ENCODE measurements around the gene FAT3.
A peak's percentile ranks its signal among the peaks of the same experiment; 100 is the strongest.

FAT3 gene

DNA sequence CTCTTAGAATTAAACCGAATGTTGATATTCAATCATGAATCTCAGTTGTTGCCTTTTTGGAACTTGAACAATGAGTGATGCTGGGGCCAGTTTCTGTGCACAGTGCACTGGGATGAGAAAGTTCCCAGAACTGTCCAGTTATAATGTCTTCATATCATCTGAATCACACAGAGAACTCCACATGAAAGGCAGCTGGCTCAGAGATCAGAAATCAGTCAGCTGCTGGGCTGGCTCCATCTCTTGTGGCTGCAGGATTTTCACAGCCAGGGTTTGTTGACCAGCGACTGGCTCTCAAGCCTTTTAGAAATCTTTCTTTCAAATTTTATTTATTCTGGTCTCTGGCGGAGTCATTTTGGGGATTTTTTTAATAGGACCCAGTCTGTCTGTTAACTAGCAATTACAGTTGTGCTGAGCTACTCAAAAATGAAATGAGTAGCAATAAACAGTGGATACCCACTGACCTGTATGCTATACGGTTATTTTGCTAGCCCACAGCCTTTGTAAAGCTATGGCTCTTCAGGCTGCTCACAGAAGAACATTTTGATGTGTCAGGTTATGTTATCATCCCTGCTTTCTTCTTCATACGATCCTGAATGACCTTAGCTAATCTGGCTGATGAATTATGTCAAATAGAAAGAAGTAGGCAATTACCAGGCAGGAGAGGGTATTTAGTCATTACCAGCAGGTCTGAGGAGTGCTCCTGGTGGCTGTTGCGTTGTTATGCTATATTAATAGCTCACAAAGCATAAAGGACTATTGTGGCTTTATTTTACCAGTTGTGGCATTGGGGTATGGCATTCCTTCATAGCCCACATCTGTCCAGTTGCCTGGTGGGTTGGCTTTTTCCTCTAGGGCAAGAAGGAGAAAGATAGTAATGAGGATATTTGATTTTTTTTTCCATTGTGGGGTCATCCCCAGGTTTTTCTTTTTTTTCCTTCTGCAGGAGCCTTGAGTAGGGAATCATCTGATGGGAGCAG lies 3.6 kb downstream of the FAT3 start:
- Histone ChIP-seq H3K9me3 (ENCODE audit: control insufficient read depth, insufficient read depth, low read length) (no peaks in the 10 kb centered on the region), H3K9ac (ENCODE audit: low read depth, low read length) (no peak overlapping the region), H3K27me3 (ENCODE audit: control insufficient read depth, insufficient read depth, low read length) (peaks cover 27% of the 10 kb centered on the region), H3K4me3 (ENCODE audit: low read depth, low read length) (peak overlapping the region; percentile 88; the same call in 1 of the 2 replicates), H3K36me3 (ENCODE audit: control insufficient read depth, insufficient read depth, low read length) (no peaks in the 10 kb centered on the region), H3K27ac (ENCODE audit: low read depth, low read length) (no peak overlapping the region), H3K4me1 (ENCODE audit: control insufficient read depth, insufficient read depth, low read length) (peaks cover 55% of the 10 kb centered on the region)

DNA sequence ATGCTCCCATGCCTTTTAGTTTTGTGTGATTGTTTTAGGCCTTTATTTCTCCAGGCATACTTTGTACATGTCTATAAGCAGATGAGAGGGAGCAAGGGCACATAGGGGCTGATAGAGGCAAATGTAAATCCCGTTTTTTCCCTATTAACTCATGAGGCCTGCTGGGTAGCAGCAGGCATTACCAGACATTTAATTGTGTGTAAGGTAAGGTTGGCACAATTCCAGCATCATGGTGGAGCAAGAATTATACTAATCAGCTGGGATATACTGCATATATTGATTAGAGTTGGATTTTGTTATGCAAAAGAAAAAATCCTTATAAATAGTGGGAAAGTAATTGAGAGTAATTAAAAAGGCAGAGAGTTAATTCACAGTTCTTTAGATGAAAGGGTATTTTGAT lies 12.2 kb downstream of the FAT3 start:
- Histone ChIP-seq H3K9ac (ENCODE audit: low read depth, low read length) (no peak overlapping the region), H3K9me3 (ENCODE audit: control insufficient read depth, insufficient read depth, low read length) (no peaks in the 10 kb centered on the region), H3K27me3 (ENCODE audit: control insufficient read depth, insufficient read depth, low read length) (no peaks in the 10 kb centered on the region), H3K27ac (ENCODE audit: low read depth, low read length) (no peak overlapping the region), H3K4me3 (ENCODE audit: low read depth, low read length) (no peak overlapping the region), H3K4me1 (ENCODE audit: control insufficient read depth, insufficient read depth, low read length) (peaks cover 50% of the 10 kb centered on the region), H3K36me3 (ENCODE audit: control insufficient read depth, insufficient read depth, low read length) (no peaks in the 10 kb centered on the region)

DNA sequence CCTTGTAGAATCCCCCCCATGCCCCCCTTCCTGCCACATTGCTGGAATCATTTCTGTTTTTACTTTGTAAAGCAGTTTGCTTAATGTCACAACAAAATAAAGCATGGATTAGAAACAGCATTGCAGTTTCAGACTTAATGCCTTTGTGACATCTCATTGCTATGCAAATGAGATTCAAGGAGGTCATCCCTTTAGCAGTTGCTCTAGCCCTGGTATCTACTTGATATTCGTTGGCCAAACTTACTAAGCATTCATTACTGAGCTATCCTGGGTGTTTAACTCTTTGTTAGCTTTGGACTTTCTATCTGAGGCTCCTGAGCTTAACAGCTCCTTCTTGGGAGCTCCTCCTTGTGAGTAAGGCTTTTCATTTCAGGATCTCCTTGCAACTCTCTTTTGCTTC lies 16.3 kb downstream of the FAT3 start:
- peak overlapping the region; percentile 12; the same call in 1 of the 2 replicates for H3K4me3 ChIP-seq (ENCODE audit: low read depth, low read length)
- H3K27me3 ChIP-seq (ENCODE audit: control insufficient read depth, insufficient read depth, low read length) = no peaks in the 10 kb centered on the region
- H3K9ac ChIP-seq (ENCODE audit: low read depth, low read length) = no peak overlapping the region
- H3K27ac ChIP-seq (ENCODE audit: low read depth, low read length) = peak overlapping the region; percentile 24
- H3K36me3 ChIP-seq (ENCODE audit: control insufficient read depth, insufficient read depth, low read length) = no peaks in the 10 kb centered on the region
- no peaks in the 10 kb centered on the region for H3K9me3 ChIP-seq (ENCODE audit: control insufficient read depth, insufficient read depth, low read length)
- peaks cover 65% of the 10 kb centered on the region for H3K4me1 ChIP-seq (ENCODE audit: control insufficient read depth, insufficient read depth, low read length)

DNA sequence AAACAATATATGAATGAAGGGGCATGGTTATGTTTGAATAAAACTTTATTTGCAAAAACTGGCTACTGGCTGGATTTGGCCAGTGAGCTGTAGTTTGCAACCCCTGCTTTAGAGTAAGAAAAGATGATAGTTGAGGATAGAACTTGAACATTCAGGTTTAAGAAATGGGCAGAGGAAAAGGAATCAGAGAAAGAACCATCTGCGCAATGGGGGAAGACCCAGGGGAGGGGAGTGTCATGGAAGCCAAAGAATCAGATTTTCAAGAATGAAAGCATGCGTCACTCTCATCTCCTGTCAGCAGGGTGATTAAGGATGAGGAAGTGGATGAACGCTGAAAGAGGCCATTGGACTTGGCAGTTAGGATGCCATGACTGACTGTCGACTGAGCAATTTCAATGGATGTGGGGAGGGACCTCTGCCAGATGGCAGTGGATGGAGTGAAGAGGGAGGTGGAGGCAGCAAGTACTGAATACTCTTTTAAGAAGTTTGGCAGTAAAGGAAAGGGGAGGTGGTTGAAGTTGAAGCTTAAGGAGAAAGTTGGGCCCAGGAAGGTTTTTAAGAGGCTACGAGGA lies 21.2 kb downstream of the FAT3 start:
- no peaks in the 10 kb centered on the region for H3K36me3 ChIP-seq (ENCODE audit: control insufficient read depth, insufficient read depth, low read length)
- no peak overlapping the region for H3K9ac ChIP-seq (ENCODE audit: low read depth, low read length)
- no peaks in the 10 kb centered on the region for H3K9me3 ChIP-seq (ENCODE audit: control insufficient read depth, insufficient read depth, low read length)
- H3K4me1 ChIP-seq (ENCODE audit: control insufficient read depth, insufficient read depth, low read length) = peaks cover 39% of the 10 kb centered on the region
- no peaks in the 10 kb centered on the region for H3K27me3 ChIP-seq (ENCODE audit: control insufficient read depth, insufficient read depth, low read length)
- H3K4me3 ChIP-seq (ENCODE audit: low read depth, low read length) = no peak overlapping the region
- no peak overlapping the region for H3K27ac ChIP-seq (ENCODE audit: low read depth, low read length)

DNA sequence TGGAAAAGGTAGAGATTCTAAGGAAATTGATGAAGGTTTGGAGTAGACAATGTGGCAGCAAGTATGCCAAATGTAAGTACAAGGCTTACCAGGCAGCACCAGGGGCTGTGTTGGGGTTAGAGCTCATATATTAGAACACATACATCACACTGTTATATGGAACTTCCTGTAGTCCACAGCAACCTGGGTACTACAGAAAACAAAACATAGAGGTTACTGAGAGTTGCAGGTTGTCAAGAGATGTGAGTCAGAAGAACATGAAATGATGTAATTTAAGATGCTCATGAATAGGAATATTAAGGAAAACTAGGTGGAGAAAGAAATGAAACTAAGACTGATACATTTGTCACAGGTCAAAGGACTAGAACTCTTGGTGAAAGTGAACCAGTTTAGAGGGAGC lies 22.0 kb downstream of the FAT3 start:
- no peak overlapping the region for H3K4me3 ChIP-seq (ENCODE audit: low read depth, low read length)
- H3K4me1 ChIP-seq (ENCODE audit: control insufficient read depth, insufficient read depth, low read length) = peaks cover 32% of the 10 kb centered on the region

DNA sequence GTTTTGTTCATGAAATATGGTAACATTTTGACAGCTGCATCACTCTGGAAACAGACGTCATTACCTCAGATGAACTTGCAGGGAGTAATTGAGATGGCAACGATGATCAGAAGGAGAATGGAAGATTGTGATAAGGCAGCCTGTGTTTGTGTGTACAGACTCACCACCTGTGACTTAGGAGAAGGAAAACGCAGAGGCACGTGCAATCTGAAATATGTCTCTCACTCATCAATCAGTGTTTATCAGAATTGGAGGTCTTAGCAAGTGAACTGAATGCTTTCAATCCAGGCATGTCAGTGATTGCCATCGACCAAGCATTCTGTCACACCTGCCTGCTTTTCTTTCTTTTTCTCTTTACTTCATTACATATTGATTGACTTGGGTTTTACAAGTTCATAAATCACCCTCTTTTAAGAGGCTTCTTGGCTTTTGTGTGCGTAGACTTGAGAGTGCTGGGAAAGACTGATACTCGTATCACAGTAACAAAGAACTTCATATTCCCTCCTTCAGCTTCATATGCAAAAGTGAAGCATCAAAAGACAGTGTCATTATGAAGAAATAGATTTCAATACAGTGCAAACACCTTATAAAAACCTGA lies 24.6 kb downstream of the FAT3 start:
- H3K9ac ChIP-seq (ENCODE audit: low read depth, low read length) = no peak overlapping the region
- H3K27ac ChIP-seq (ENCODE audit: low read depth, low read length) = no peak overlapping the region
- H3K4me1 ChIP-seq (ENCODE audit: control insufficient read depth, insufficient read depth, low read length) = peaks cover 30% of the 10 kb centered on the region
- H3K27me3 ChIP-seq (ENCODE audit: control insufficient read depth, insufficient read depth, low read length) = no peaks in the 10 kb centered on the region
- H3K9me3 ChIP-seq (ENCODE audit: control insufficient read depth, insufficient read depth, low read length) = no peaks in the 10 kb centered on the region
- no peak overlapping the region for H3K4me3 ChIP-seq (ENCODE audit: low read depth, low read length)
- H3K36me3 ChIP-seq (ENCODE audit: control insufficient read depth, insufficient read depth, low read length) = no peaks in the 10 kb centered on the region

More for the DNA sequence above, 22.0 kb downstream of the FAT3 start:
- Histone ChIP-seq H3K36me3 (ENCODE audit: control insufficient read depth, insufficient read depth, low read length) (no peaks in the 10 kb centered on the region), H3K9me3 (ENCODE audit: control insufficient read depth, insufficient read depth, low read length) (no peaks in the 10 kb centered on the region), H3K9ac (ENCODE audit: low read depth, low read length) (no peak overlapping the region), H3K27me3 (ENCODE audit: control insufficient read depth, insufficient read depth, low read length) (no peaks in the 10 kb centered on the region), H3K27ac (ENCODE audit: low read depth, low read length) (no peak overlapping the region)

DNA sequence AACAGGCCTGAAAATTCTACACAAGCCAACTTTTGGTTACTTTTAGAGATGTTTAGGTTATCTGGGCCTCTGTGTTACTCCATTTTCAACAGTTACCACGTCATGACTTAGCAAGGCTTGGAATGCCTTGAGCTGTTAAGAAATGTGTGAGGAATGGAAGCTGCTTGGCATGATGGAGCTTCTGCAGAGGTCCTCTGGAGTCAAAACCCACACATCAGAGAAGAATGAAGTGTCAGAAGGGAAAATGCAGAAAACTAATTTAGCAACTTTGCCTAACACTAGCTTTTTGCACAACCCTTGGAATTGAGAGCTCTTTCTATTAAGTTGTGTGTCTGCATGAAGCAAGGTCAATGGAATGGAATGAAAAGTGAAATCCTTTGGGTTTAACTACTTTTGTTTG lies 27.4 kb downstream of the FAT3 start:
- no peak overlapping the region for H3K27ac ChIP-seq (ENCODE audit: low read depth, low read length)
- H3K9me3 ChIP-seq (ENCODE audit: control insufficient read depth, insufficient read depth, low read length) = no peaks in the 10 kb centered on the region
- no peak overlapping the region for H3K4me3 ChIP-seq (ENCODE audit: low read depth, low read length)
- H3K4me1 ChIP-seq (ENCODE audit: control insufficient read depth, insufficient read depth, low read length) = peaks cover 29% of the 10 kb centered on the region
- H3K27me3 ChIP-seq (ENCODE audit: control insufficient read depth, insufficient read depth, low read length) = no peaks in the 10 kb centered on the region
- no peak overlapping the region for H3K9ac ChIP-seq (ENCODE audit: low read depth, low read length)
- no peaks in the 10 kb centered on the region for H3K36me3 ChIP-seq (ENCODE audit: control insufficient read depth, insufficient read depth, low read length)

DNA sequence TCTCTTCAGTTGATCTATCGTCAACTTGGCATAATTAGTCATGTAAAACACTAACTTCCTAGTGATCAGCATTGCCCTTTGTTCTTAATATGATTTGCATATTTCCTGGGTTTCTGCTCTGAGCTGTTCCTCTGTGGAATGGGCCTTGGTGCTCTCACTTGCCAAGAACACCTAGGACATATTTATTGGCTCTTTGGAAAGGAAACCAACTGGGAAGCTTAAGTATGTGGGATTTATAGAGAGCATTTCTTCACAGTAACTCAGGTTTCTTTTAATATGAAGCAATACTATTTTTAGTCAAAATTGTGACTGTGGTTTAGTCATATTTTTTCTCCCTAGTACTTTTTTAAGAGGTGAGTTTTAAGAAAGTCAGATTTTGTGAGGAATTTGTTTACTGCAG lies 28.8 kb downstream of the FAT3 start:
- peaks cover 29% of the 10 kb centered on the region for H3K4me1 ChIP-seq (ENCODE audit: control insufficient read depth, insufficient read depth, low read length)
- no peaks in the 10 kb centered on the region for H3K36me3 ChIP-seq (ENCODE audit: control insufficient read depth, insufficient read depth, low read length)
- no peak overlapping the region for H3K4me3 ChIP-seq (ENCODE audit: low read depth, low read length)
- no peaks in the 10 kb centered on the region for H3K27me3 ChIP-seq (ENCODE audit: control insufficient read depth, insufficient read depth, low read length)
- H3K9ac ChIP-seq (ENCODE audit: low read depth, low read length) = no peak overlapping the region
- H3K9me3 ChIP-seq (ENCODE audit: control insufficient read depth, insufficient read depth, low read length) = no peaks in the 10 kb centered on the region
- peak overlapping the region; percentile 30 for H3K27ac ChIP-seq (ENCODE audit: low read depth, low read length)

DNA sequence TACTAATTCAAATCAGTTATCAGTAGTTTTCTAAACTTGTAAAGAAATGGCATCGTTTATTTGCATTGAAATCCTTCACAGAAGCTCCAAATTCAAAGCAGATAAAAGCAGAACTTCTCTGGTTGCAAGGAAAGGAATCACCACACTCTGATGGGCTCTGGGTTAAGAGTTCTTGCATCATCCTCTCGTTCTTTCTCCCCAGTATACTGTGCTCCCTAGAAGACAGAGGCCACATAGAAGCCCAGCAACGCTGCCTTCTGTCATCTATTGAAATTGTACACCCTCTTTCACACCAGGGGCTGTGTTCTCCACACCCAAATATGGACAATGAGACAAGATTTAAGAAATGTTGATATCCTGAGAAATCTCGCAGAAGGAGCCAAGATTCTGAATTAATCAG lies 29.3 kb downstream of the FAT3 start:
- no peaks in the 10 kb centered on the region for H3K9me3 ChIP-seq (ENCODE audit: control insufficient read depth, insufficient read depth, low read length)
- H3K27ac ChIP-seq (ENCODE audit: low read depth, low read length) = peak overlapping the region; percentile 30
- no peaks in the 10 kb centered on the region for H3K36me3 ChIP-seq (ENCODE audit: control insufficient read depth, insufficient read depth, low read length)
- no peak overlapping the region for H3K4me3 ChIP-seq (ENCODE audit: low read depth, low read length)
- peaks cover 35% of the 10 kb centered on the region for H3K4me1 ChIP-seq (ENCODE audit: control insufficient read depth, insufficient read depth, low read length)
- no peaks in the 10 kb centered on the region for H3K27me3 ChIP-seq (ENCODE audit: control insufficient read depth, insufficient read depth, low read length)
- H3K9ac ChIP-seq (ENCODE audit: low read depth, low read length) = no peak overlapping the region

DNA sequence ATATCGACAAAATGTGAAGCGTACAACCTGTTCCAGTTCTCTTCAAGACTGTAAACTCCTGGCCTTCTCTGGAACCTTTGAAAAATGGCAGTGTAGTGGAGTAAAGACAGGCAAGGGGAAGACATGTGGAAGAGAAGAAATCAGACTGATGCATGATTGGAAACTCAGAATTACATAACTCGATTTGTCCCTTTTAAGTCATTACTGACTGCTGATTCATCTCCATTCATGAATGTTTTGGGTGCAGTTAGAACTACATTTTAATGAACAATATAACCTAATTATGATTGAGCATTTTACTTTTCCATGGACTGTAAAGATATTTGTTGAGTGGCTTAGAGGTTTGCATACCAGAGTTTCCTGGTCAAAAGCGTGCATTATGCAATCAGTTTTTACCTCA lies 32.9 kb downstream of the FAT3 start:
- peaks cover 43% of the 10 kb centered on the region for H3K4me1 ChIP-seq (ENCODE audit: control insufficient read depth, insufficient read depth, low read length)
- H3K9me3 ChIP-seq (ENCODE audit: control insufficient read depth, insufficient read depth, low read length) = no peaks in the 10 kb centered on the region
- no peak overlapping the region for H3K27ac ChIP-seq (ENCODE audit: low read depth, low read length)
- no peaks in the 10 kb centered on the region for H3K36me3 ChIP-seq (ENCODE audit: control insufficient read depth, insufficient read depth, low read length)
- no peaks in the 10 kb centered on the region for H3K27me3 ChIP-seq (ENCODE audit: control insufficient read depth, insufficient read depth, low read length)
- H3K9ac ChIP-seq (ENCODE audit: low read depth, low read length) = no peak overlapping the region
- H3K4me3 ChIP-seq (ENCODE audit: low read depth, low read length) = no peak overlapping the region

DNA sequence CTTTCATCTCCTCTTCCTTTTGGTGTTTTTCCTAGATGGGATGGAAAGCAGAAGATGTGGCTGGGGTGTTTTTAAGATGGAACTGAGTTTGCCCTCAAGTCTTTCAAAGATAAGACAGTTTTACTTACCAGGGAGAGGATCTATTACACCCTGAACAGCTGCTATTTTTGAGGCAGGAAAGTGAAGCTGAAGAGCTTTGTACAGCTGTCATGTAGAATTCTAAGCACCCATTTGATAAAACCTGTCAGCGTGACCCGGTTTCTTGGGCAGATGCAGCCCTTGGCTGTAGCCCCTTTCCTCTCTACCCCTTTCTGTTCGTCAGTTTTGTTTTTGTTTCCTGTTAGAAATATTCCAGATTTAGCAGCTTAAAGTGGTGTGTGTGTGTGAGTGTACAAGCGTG lies 35.2 kb downstream of the FAT3 start:
- Histone ChIP-seq H3K27ac (ENCODE audit: low read depth, low read length) (no peak overlapping the region), H3K36me3 (ENCODE audit: control insufficient read depth, insufficient read depth, low read length) (no peaks in the 10 kb centered on the region), H3K4me1 (ENCODE audit: control insufficient read depth, insufficient read depth, low read length) (peaks cover 24% of the 10 kb centered on the region; the same call in 1 of the 2 replicates), H3K9ac (ENCODE audit: low read depth, low read length) (no peak overlapping the region), H3K9me3 (ENCODE audit: control insufficient read depth, insufficient read depth, low read length) (no peaks in the 10 kb centered on the region), H3K4me3 (ENCODE audit: low read depth, low read length) (no peak overlapping the region), H3K27me3 (ENCODE audit: control insufficient read depth, insufficient read depth, low read length) (no peaks in the 10 kb centered on the region)
